HG02610 (cell line): ENCODE results near the gene TMEM184A.
"Not testable (repeated sequence)": the region's sequence is repeated elsewhere in the genome, so short reads cannot be mapped to it uniquely, and the experiment has no call there.

ENCODE experiments used
- ATAC-seq: cut with Tn5 transposase; IDR thresholded peaks from one replicate; pipeline ENCODE4 v1.9.1; 2021; ENCODE audit warnings: mild to moderate bottlenecking, moderate library complexity; ENCODE audit not compliant: unreplicated experiment

Gene TMEM184A

GRCh38 chr7:1529383-1530116, 26.5 kb downstream of the TMEM184A start:
- no peak for ATAC-seq

- no peak for ATAC-seq
Measured at GRCh38 chr7:1526271-1526754, 29.7 kb downstream of the TMEM184A start.

- no peak for ATAC-seq
Measured at GRCh38 chr7:1525409-1525808, 30.6 kb downstream of the TMEM184A start.

- ATAC-seq = no peak
Measured at GRCh38 chr7:1523844-1524243, 32.2 kb downstream of the TMEM184A start.

GRCh38 chr7:1523208-1523607, 32.8 kb downstream of the TMEM184A start:
- ATAC-seq = no peak

GRCh38 chr7:1521456-1521855, 34.5 kb downstream of the TMEM184A start:
- no peak for ATAC-seq

GRCh38 chr7:1520539-1521234, 35.3 kb downstream of the TMEM184A start:
- no peak for ATAC-seq

GRCh38 chr7:1519322-1519922, 36.6 kb downstream of the TMEM184A start:
- not testable (repeated sequence) for ATAC-seq

GRCh38 chr7:1516586-1517251, 39.3 kb downstream of the TMEM184A start:
- ATAC-seq = no peak

GRCh38 chr7:1515509-1515967, 40.5 kb downstream of the TMEM184A start:
- ATAC-seq = not testable (repeated sequence)

- no peak for ATAC-seq
Measured at GRCh38 chr7:1514995-1515401, 41.0 kb downstream of the TMEM184A start.

- no peak for ATAC-seq
Measured at GRCh38 chr7:1514407-1514806, 41.6 kb downstream of the TMEM184A start.

GRCh38 chr7:1513657-1514095, 42.3 kb downstream of the TMEM184A start:
- ATAC-seq = no peak

GRCh38 chr7:1512781-1513656, 43.0 kb downstream of the TMEM184A start:
- no peak for ATAC-seq

GRCh38 chr7:1511444-1512422, 44.3 kb downstream of the TMEM184A start:
- no peak for ATAC-seq

- no peak for ATAC-seq
Measured at GRCh38 chr7:1510780-1511154, 45.2 kb downstream of the TMEM184A start.

GRCh38 chr7:1509226-1509625, 46.8 kb downstream of the TMEM184A start:
- ATAC-seq = no peak

- no peak for ATAC-seq
Measured at GRCh38 chr7:1508277-1508758, 47.7 kb downstream of the TMEM184A start.
